ENCODE results near the gene AKAP6.

AKAP6 gene

DNA sequence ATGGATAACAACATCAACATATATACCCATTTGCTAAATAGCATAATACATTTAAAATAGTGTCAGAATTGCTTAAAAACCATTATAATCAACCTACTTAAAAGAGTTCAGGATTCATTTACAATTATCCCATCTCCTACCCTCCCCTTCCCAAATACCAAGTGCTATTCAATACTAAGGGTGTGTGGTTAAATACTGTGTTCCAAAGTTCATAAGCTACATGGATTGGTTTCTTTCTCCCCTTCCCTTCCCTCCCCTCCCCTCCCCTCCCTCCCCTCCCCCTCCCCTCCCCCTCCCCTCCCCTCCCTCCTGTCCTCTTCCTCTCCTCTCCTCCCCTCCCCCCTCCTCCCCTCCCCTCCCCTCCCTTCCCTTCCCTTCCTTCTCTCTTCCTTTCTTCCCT, 512.6 kb downstream of the AKAP6 start:
- Mint-ChIP-seq H3K9me3 (no peaks in the 10 kb centered on the region), H3K27me3 (ENCODE audit: low read depth, poor library complexity) (peaks cover 9% of the 10 kb centered on the region)

DNA sequence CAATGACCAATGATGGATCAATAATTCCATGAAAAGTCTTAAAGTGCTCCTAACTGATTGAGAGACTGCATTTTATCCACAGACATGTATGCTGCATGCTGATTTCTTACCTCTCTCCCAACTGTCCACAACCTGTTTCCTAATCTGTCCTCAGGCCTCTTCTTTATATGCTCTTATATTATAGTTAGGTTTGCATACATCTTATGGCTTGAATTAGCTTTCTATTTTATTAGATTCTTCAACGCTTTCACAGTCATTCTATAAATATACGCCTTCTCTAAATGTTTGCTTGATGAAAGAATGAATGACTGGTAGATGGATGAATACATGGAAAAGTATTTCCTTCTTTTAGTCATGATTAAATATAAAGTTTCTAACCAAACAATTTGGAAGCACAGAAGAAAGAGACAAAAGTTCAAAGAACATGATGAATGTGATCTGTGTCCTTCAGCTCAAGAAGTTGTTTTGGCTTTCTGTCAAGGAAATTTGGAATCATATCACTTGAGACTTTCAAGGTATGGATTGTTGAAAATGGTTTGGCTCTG, 517.8 kb downstream of the AKAP6 start:
- Mint-ChIP-seq H3K27me3 (ENCODE audit: low read depth, poor library complexity) (peaks cover 9% of the 10 kb centered on the region), H3K27ac (no peak overlapping the region), H3K36me3 (ENCODE audit: low read depth) (no peaks in the 10 kb centered on the region), H3K4me3 (no peak overlapping the region), H3K9me3 (peaks cover 11% of the 10 kb centered on the region), H3K4me1 (no peaks in the 10 kb centered on the region)
- DNase-seq: no peak
- TF ChIP-seq, protein P1, sequence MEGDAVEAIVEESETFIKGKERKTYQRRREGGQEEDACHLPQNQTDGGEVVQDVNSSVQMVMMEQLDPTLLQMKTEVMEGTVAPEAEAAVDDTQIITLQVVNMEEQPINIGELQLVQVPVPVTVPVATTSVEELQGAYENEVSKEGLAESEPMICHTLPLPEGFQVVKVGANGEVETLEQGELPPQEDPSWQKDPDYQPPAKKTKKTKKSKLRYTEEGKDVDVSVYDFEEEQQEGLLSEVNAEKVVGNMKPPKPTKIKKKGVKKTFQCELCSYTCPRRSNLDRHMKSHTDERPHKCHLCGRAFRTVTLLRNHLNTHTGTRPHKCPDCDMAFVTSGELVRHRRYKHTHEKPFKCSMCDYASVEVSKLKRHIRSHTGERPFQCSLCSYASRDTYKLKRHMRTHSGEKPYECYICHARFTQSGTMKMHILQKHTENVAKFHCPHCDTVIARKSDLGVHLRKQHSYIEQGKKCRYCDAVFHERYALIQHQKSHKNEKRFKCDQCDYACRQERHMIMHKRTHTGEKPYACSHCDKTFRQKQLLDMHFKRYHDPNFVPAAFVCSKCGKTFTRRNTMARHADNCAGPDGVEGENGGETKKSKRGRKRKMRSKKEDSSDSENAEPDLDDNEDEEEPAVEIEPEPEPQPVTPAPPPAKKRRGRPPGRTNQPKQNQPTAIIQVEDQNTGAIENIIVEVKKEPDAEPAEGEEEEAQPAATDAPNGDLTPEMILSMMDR (IDR thresholded peaks at IDR 0.05): no peak

More for the DNA sequence above, 512.6 kb downstream of the AKAP6 start:
- H3K27ac Mint-ChIP-seq: no peak overlapping the region
- DNase-seq: no peak
- no peaks in the 10 kb centered on the region for H3K4me1 Mint-ChIP-seq
- TF ChIP-seq, protein P1 (IDR thresholded peaks at IDR 0.05): no peak
- H3K36me3 Mint-ChIP-seq (ENCODE audit: low read depth): no peaks in the 10 kb centered on the region
- H3K4me3 Mint-ChIP-seq: no peak overlapping the region

DNA sequence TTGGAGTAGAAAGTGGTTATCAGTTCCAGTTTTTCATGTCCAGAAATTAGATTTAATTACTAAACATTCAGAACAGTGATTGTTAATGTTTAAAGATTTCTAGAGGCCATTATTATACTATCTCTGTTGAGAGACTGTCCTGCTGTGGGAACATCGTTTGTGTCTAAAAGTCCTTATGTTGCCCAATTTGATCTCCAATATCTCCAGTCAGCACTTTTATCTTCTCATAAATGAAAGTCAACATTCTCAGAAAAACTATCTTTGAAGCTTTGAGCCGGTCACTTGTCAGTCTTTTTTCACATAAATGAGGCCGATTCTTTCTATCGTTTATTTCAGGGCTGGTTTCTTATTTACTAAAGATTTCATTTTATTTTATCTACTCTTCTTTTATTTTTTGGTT, 518.8 kb downstream of the AKAP6 start:
- Mint-ChIP-seq H3K27ac (no peak overlapping the region), H3K4me1 (no peaks in the 10 kb centered on the region), H3K4me3 (no peak overlapping the region), H3K9me3 (peaks cover 15% of the 10 kb centered on the region), H3K27me3 (ENCODE audit: low read depth, poor library complexity) (peaks cover 7% of the 10 kb centered on the region), H3K36me3 (ENCODE audit: low read depth) (no peaks in the 10 kb centered on the region)
- TF ChIP-seq, protein P1 (IDR thresholded peaks at IDR 0.05): no peak
- no peak for DNase-seq

DNA sequence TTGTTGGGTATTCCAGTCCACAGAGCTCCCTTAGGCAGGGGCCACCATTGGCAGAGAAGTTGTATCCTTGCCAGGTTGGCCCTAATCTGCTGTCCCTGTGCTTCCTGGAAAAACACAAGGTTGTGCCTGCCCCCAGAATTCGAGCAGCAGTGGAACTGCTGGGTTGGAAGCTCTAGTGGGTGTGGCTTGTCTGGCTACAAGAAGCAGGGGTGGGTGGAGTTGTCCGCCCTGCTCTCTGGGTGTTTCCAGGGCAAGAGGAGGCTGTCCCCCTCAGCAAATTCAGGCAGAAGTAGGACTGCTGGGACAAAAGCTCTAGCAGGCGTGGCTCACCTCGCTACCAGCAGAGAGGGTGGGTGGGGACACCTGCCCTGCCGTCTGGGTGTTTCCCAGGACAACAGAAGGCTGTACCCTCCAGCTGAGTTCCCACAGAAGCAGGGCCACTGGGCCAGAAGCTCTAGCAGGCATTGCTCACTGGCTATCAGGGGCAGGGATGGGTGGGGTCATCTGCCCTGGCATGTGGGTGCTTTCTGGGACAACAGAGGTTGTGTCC, 536.8 kb downstream of the AKAP6 start:
- no peaks in the 10 kb centered on the region for H3K4me1 Mint-ChIP-seq
- TF ChIP-seq, protein P1 (IDR thresholded peaks at IDR 0.05): no peak
- H3K27me3 Mint-ChIP-seq (ENCODE audit: low read depth, poor library complexity): peaks cover 6% of the 10 kb centered on the region
- no peak overlapping the region for H3K27ac Mint-ChIP-seq
- H3K36me3 Mint-ChIP-seq (ENCODE audit: low read depth): no peaks in the 10 kb centered on the region
- no peak for DNase-seq
- no peak overlapping the region for H3K4me3 Mint-ChIP-seq
- H3K9me3 Mint-ChIP-seq: peaks cover under 1% of the 10 kb centered on the region

DNA sequence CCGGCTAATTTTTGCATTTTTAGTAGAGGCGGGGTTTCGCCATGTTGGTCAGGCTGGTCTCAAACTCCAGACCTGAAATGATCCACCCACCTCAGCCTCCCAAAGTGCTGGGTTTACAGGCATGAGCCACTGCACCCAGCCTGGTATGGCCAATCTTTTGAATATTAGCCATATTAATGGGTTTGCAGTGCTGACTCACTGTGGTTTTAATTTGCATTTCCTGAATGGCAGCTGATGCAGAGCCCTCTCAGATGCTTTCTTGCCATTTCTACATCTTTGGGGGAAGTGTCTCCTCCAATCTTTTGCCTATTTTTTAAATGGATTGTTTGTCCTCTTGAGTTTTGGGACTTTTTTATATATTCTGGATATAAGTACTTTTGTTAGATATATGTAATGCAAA, 554.1 kb downstream of the AKAP6 start:
- DNase-seq: no peak
- Mint-ChIP-seq H3K27me3 (ENCODE audit: low read depth, poor library complexity) (no peaks in the 10 kb centered on the region), H3K9me3 (peaks cover 13% of the 10 kb centered on the region), H3K27ac (no peak overlapping the region), H3K4me1 (no peaks in the 10 kb centered on the region), H3K4me3 (no peak overlapping the region), H3K36me3 (ENCODE audit: low read depth) (no peaks in the 10 kb centered on the region)
- TF ChIP-seq, protein P1 (IDR thresholded peaks at IDR 0.05): no peak
